ENCODE data around the gene FLYWCH2. TPM values are rescaled to one million over a fixed set of nuclear protein-coding genes. Genes with fewer than 3 reads are reported as not detected.

Gene FLYWCH2
- total and polyA plus RNA-seq, 2 of the 4 experiments (the other 2 are of a cell fraction): 42.3 to 66.3 TPM

GRCh38 chr16:2879854-2880508 is 3.0 kb upstream of the FLYWCH2 start:
- no peak overlapping the region for H3K9ac ChIP-seq (ENCODE audit: low read depth, low read length)
- in situ Hi-C loops (cut with MboI; ENCODE audit: low sequenced_read_pairs) (loop anchor here (5.0 kb wide), 1 partner anchor 37 kb away; no protein-coding TSS in a partner anchor), dilution Hi-C loops (cut with HindIII; ENCODE audit: low sequenced_read_pairs, unreplicated experiment) (no loop called here), intact Hi-C loops (cut with micrococcal nuclease) (no loop called here)
- peaks cover 4% of the 10 kb centered on the region for H3K4me1 ChIP-seq (ENCODE audit: control insufficient read depth, insufficient read depth, low read length)
- DNase-seq (no peak), ATAC-seq (ENCODE audit: low read depth) (no peak)
- no peaks in the 10 kb centered on the region for H3K36me3 ChIP-seq (ENCODE audit: control insufficient read depth, insufficient read depth, low read length)
- H3K27me3 ChIP-seq (ENCODE audit: control insufficient read depth, insufficient read depth, low read length): no peaks in the 10 kb centered on the region
- H3K9me3 ChIP-seq (ENCODE audit: control insufficient read depth, insufficient read depth, low read length): no peaks in the 10 kb centered on the region; the same call in 1 of the 2 replicates
- H2BK120ac ChIP-seq (ENCODE audit: low read depth, low read length): no peak overlapping the region
- TF ChIP-seq RFX5 (IDR thresholded peaks at IDR 0.05; ENCODE audit: low read depth, low read length): no peak
- TF ChIP-seq RCOR1 (IDR thresholded peaks at IDR 0.05; ENCODE audit: insufficient replicate concordance, low read length): no peak
- no peak overlapping the region for H3K4me2 ChIP-seq (ENCODE audit: low read depth, low read length)
- H2AK5ac ChIP-seq (ENCODE audit: low read depth, low read length): no peak overlapping the region
- no peak overlapping the region for H2AFZ ChIP-seq (replicated peaks; ENCODE audit: low read length, poor library complexity)
- no peak overlapping the region for H2BK15ac ChIP-seq (ENCODE audit: low read depth, low read length)
- H3K4me3 ChIP-seq (ENCODE audit: insufficient read depth, low read depth, low read length): no peak overlapping the region
- no peak overlapping the region for H2BK5ac ChIP-seq (ENCODE audit: low read depth, low read length, poor library complexity, severe bottlenecking)
- H3K27ac ChIP-seq (ENCODE audit: insufficient read depth, low read length): no peak overlapping the region
- H3K4ac ChIP-seq (ENCODE audit: low read depth, low read length): no peak overlapping the region
- 80% methylated on average over 1 of the region's 6 CpGs; no CpG with 5 or more reads in 1 of the 2 experiments for WGBS, 2 experiments (ENCODE audit: extremely low coverage in 2 of 2, insufficient read length in 1 of 2)
- ChIA-PET POLR2A (ENCODE audit: unreplicated experiment) (no interaction called here), CTCF (no interaction called here)
- no peak overlapping the region for H3K23ac ChIP-seq (ENCODE audit: low read depth, low read length)
- no peak overlapping the region for H4K91ac ChIP-seq (ENCODE audit: insufficient read depth, low read depth, low read length)
- peaks cover 6 to 12% of the 10 kb centered on the region in 2 experiments for H3K79me1 ChIP-seq (ENCODE audit: low read depth in 1 of 2, low read length in 2 of 2)
- no peak overlapping the region for H4K5ac ChIP-seq (ENCODE audit: low read depth, low read length)
- H3K18ac ChIP-seq (ENCODE audit: low read depth, low read length): no peak overlapping the region
- H2AK9ac ChIP-seq (replicated peaks; ENCODE audit: low read depth, low read length, poor library complexity): no peak overlapping the region
- no TSS peak for BruUV-seq (replicated peaks)
- no peak overlapping the region for H4K8ac ChIP-seq (ENCODE audit: low read depth in 2 of 2, low read length in 2 of 2)
- H3K14ac ChIP-seq (replicated peaks; ENCODE audit: low read depth, low read length): no peak overlapping the region
- H4K20me1 ChIP-seq (ENCODE audit: insufficient read depth, low read length): no peaks in the 10 kb centered on the region
- no peak overlapping the region for H2BK20ac ChIP-seq (ENCODE audit: low read depth, low read length)
- peaks cover 4% of the 10 kb centered on the region; the same call in 1 of the 2 replicates for H3K9me1 ChIP-seq (ENCODE audit: insufficient read depth, low read length)
- H3K56ac ChIP-seq (ENCODE audit: extremely low read depth, insufficient read depth, low read length): no peak overlapping the region
